IMR-90 (cell line): ENCODE measurements around the gene CDH13.

Experiments
- CEBPB ChIP-seq: IDR thresholded peaks from 2 replicates; pipeline ENCODE4 v1.6.1; 2012; ENCODE audit warnings: low read depth, low read length, improper control_type of control experiment
- CTCF ChIP-seq: conservative IDR thresholded peaks from 2 replicates; pipeline ENCODE4 v1.5.1; 2012; ENCODE audit warnings: mild to moderate bottlenecking, low read depth, low read length, improper control_type of control experiment
- MAFK ChIP-seq: IDR thresholded peaks from 2 replicates; pipeline ENCODE4 v1.6.1; 2012; ENCODE audit warnings: low read depth, low read length, improper control_type of control experiment
- MXI1 ChIP-seq: IDR thresholded peaks from 2 replicates; pipeline ENCODE4 v1.6.1; 2012; ENCODE audit warnings: low read depth, mild to moderate bottlenecking, low read length, moderate library complexity, borderline replicate concordance
- POLR2A ChIP-seq: IDR thresholded peaks from 2 replicates; pipeline ENCODE4 v1.6.1; 2012; ENCODE audit warnings: mild to moderate bottlenecking, low read depth, low read length
- RCOR1 ChIP-seq: IDR thresholded peaks from 2 replicates; pipeline ENCODE4 v1.6.1; 2012; ENCODE audit warnings: mild to moderate bottlenecking, low read length, improper control_type of control experiment; ENCODE audit not compliant: insufficient replicate concordance
- SMC3 ChIP-seq: fragments of 150-350 bp; IDR thresholded peaks from 2 replicates; pipeline ENCODE4 v1.6.1; 2016; ENCODE audit warnings: low read depth, mild to moderate bottlenecking, antibody characterized with exemption, low read length, moderate library complexity
- USF2 ChIP-seq: fragments of 150-350 bp; IDR thresholded peaks from 2 replicates; pipeline ENCODE4 v1.6.1; 2017; ENCODE audit warnings: mild to moderate bottlenecking, antibody characterized with exemption, low read length, low read depth

- TF ChIP-seq CTCF (no peak), USF2 (no peak), POLR2A (no peak), MAFK (no peak), RCOR1 (no peak), MXI1 (no peak), CEBPB (no peak), SMC3 (no peak)
Observed at GRCh38 chr16:82792693-82793092, 165.9 kb downstream of the CDH13 start.
